ENCODE results near the gene ADGRD1.

The ADGRD1 gene

GRCh38 chr12:131092901-131093603 lies 139.3 kb downstream of the ADGRD1 start:
- no peak for ATAC-seq

GRCh38 chr12:131093604-131093955 lies 139.9 kb downstream of the ADGRD1 start:
- ATAC-seq, result no peak
- TF ChIP-seq POU6F1 (CRISPR knock-in tag; IDR thresholded peaks at IDR 0.05; ENCODE audit: borderline replicate concordance, low read depth) (no peak), CSRNP3 (CRISPR knock-in tag; IDR thresholded peaks at IDR 0.05) (no peak), ZFP3 (CRISPR knock-in tag; IDR thresholded peaks at IDR 0.05) (no peak), BACH2 (CRISPR knock-in tag; IDR thresholded peaks at IDR 0.05; ENCODE audit: borderline replicate concordance) (no peak), TOX (CRISPR knock-in tag; IDR thresholded peaks at IDR 0.05; ENCODE audit: borderline replicate concordance) (no peak), TCF4 (CRISPR knock-in tag; IDR thresholded peaks at IDR 0.05; ENCODE audit: borderline replicate concordance) (no peak), ZFP30 (CRISPR knock-in tag; IDR thresholded peaks at IDR 0.05) (no peak), ISL1 (CRISPR knock-in tag; IDR thresholded peaks at IDR 0.05) (no peak)

More at GRCh38 chr12:131092901-131093603, 139.3 kb downstream of the ADGRD1 start:
- TF ChIP-seq OSR1 (CRISPR knock-in tag; IDR thresholded peaks at IDR 0.05) (no peak), SNAI2 (CRISPR knock-in tag; IDR thresholded peaks at IDR 0.05) (no peak), CREB5 (CRISPR knock-in tag; IDR thresholded peaks at IDR 0.05; ENCODE audit: low read depth) (no peak), PPARA (CRISPR knock-in tag; IDR thresholded peaks at IDR 0.05; ENCODE audit: borderline replicate concordance) (no peak), RARB (CRISPR knock-in tag; IDR thresholded peaks at IDR 0.05) (no peak), ZFP30 (CRISPR knock-in tag; IDR thresholded peaks at IDR 0.05) (no peak), POU6F1 (CRISPR knock-in tag; IDR thresholded peaks at IDR 0.05; ENCODE audit: borderline replicate concordance, low read depth) (no peak), ZNF70 (CRISPR knock-in tag; IDR thresholded peaks at IDR 0.05) (no peak), CSDC2 (CRISPR knock-in tag; IDR thresholded peaks at IDR 0.05) (no peak), GLIS3 (CRISPR knock-in tag; IDR thresholded peaks at IDR 0.05) (no peak), ZNF565 (CRISPR knock-in tag; conservative IDR thresholded peaks at IDR 0.05; ENCODE audit: low read depth) (no peak), TCF4 (CRISPR knock-in tag; IDR thresholded peaks at IDR 0.05; ENCODE audit: borderline replicate concordance) (no peak), ESRRG (CRISPR knock-in tag; IDR thresholded peaks at IDR 0.05) (no peak), CSRNP3 (CRISPR knock-in tag; IDR thresholded peaks at IDR 0.05) (no peak), ZNF8 (CRISPR knock-in tag; IDR thresholded peaks at IDR 0.05) (no peak), ZC3H10 (CRISPR knock-in tag; IDR thresholded peaks at IDR 0.05) (no peak), TSHZ2 (CRISPR knock-in tag; IDR thresholded peaks at IDR 0.05) (no peak)
